T-cell (primary cell): ENCODE data around the gene C14orf119. TPM values are rescaled to one million over a fixed set of nuclear protein-coding genes. Genes with fewer than 3 reads are reported as not detected.

ENCODE experiments used
- ATAC-seq, 4 experiments: fragments of 200-7000 bp in 3 of 4; fragments of 150-1000 bp in 1 of 4; cut with Tn5 transposase; replicated peaks in 1 of 4; 1 replicate in 3 of 4; 2 replicates in 1 of 4; pipeline ENCODE4 v1.10.0; 2021; ENCODE audit warnings: moderate library complexity in 3 of 4, mild to moderate bottlenecking in 2 of 4, moderate number of reproducible peaks in 1 of 4
- CTCF ChIA-PET, 2 donors: fragments of 300-600 bp; sonication (Branson Sonifier 250); formaldehyde crosslinking; loops; one replicate each; lab custom pipeline; 2022; ENCODE audit warnings: antibody characterized with exemption in 2 of 2; lab: Charles Lee
- POLR2A ChIA-PET, 2 donors: fragments of 300-600 bp; sonication (Branson Sonifier 250); formaldehyde crosslinking; loops; one replicate each; lab custom pipeline; 2022; ENCODE audit warnings: antibody characterized with exemption in 2 of 2; lab: Charles Lee
- DNase-seq, 35 experiments: peaks; one replicate each; pipeline versions ENCODE4 v3.0.0 to v3.0.0-alpha.2; 2013 to 2023
- H3K27ac ChIP-seq: one replicate; pipeline ENCODE4 v1.5.1; 2013; ENCODE audit warnings: low read length
- H3K27me3 ChIP-seq, 2 experiments: replicated peaks in 1 of 2; 1 replicate in 1 of 2; 2 replicates in 1 of 2; pipeline versions ENCODE4 v1.6.1 to v1.7.0; 2013; ENCODE audit warnings: low read length in 1 of 2, mixed read lengths in 1 of 2; ENCODE audit not compliant: control insufficient read depth in 2 of 2, insufficient read depth in 2 of 2; ENCODE audit errors: extremely low read depth in 1 of 2
- H3K36me3 ChIP-seq, 2 donors: 1 replicate in 1 of 2; 2 replicates in 1 of 2; pipeline versions ENCODE4 v1.6.1 to v1.7.0; 2013; ENCODE audit warnings: low read length in 1 of 2; ENCODE audit not compliant: control insufficient read depth in 2 of 2, insufficient read depth in 1 of 2; ENCODE audit errors: extremely low read depth in 1 of 2
- H3K4me1 ChIP-seq, 2 experiments: 1 replicate in 1 of 2; 2 replicates in 1 of 2; pipeline versions ENCODE4 v1.6.1 to v1.7.0; 2013; ENCODE audit warnings: low read length in 2 of 2, mixed read lengths in 1 of 2; ENCODE audit not compliant: insufficient read depth in 2 of 2, control insufficient read depth in 1 of 2; ENCODE audit errors: extremely low read depth in 1 of 2
- H3K4me3 ChIP-seq, 2 donors: 1 replicate in 1 of 2; 2 replicates in 1 of 2; pipeline versions ENCODE4 v1.5.1 to v1.7.0; 2013; ENCODE audit warnings: mild to moderate bottlenecking in 2 of 2, low read length in 1 of 2, moderate library complexity in 1 of 2; ENCODE audit not compliant: control insufficient read depth in 1 of 2; ENCODE audit errors: extremely low read depth in 1 of 2
- H3K9me3 ChIP-seq: 2 replicates; pipeline ENCODE4 v1.7.0; 2013
- H3K27ac Mint-ChIP-seq, 2 donors: one replicate each; pipeline ENCODE4 v1.8.0; 2020 to 2021; ENCODE audit warnings: mild to moderate bottlenecking in 2 of 2, mixed read lengths in 2 of 2
- H3K27me3 Mint-ChIP-seq, 2 donors: one replicate each; pipeline ENCODE4 v1.8.0; 2021 to 2022; ENCODE audit warnings: mixed read lengths in 2 of 2
- H3K36me3 Mint-ChIP-seq: one replicate; pipeline ENCODE4 v1.8.0; 2021; ENCODE audit warnings: mixed read lengths
- H3K4me1 Mint-ChIP-seq, 3 donors: one replicate each; pipeline ENCODE4 v1.8.0; 2020 to 2022; ENCODE audit warnings: mixed read lengths in 3 of 3, mild to moderate bottlenecking in 1 of 3
- H3K4me3 Mint-ChIP-seq, 3 donors: one replicate each; pipeline ENCODE4 v1.8.0; 2020 to 2022; ENCODE audit warnings: mild to moderate bottlenecking in 3 of 3, mixed read lengths in 3 of 3, moderate library complexity in 3 of 3
- H3K9me3 Mint-ChIP-seq, 3 donors: one replicate each; pipeline ENCODE4 v1.8.0; 2020 to 2022; ENCODE audit warnings: mixed read lengths in 3 of 3
- WGBS: methylation state at CpG from one replicate; pipeline ENCODE4 v1.1.5; 2013; ENCODE audit warnings: missing lambda C conversion rate; ENCODE audit not compliant: insufficient coverage; 5-methylcytosine and 5-hydroxymethylcytosine counted together
- total RNA-seq, 35 experiments: library from RNA in 6 of 35; stranded (reverse) in 6 of 35; fragments of 120-200 nt in 1 of 35; gene quantifications; one replicate each; pipeline versions ENCODE4 v1.2.1 to v1.2.4 and lab custom pipeline; 2013 to 2026

Gene C14orf119
- total RNA-seq, 5 donors from 2014 or later (not counting 1 experiment from before 2014, with no cell fraction given), result 9.5 to 47.7 (median 43.6) TPM

GRCh38 chr14:23078692-23079116 is 16.6 kb upstream of the C14orf119 start:
- H3K27me3 Mint-ChIP-seq, result no peaks in the 10 kb centered on the region
- H3K9me3 Mint-ChIP-seq, result no peaks in the 10 kb centered on the region
- Histone ChIP-seq H3K27me3 (no peaks in the 10 kb centered on the region), H3K4me3 (no peak overlapping the region), H3K9me3 (no peaks in the 10 kb centered on the region), H3K36me3 (peaks cover 29 to 95% of the 10 kb centered on the region in 2 donors), H3K4me1 (no peaks in the 10 kb centered on the region), H3K27ac (no peak overlapping the region)
- DNase-seq, result no peak
- H3K4me1 Mint-ChIP-seq, result peaks cover 2 to 8% (median 6%) of the 10 kb centered on the region in 3 donors
- no peak overlapping the region for H3K4me3 Mint-ChIP-seq
- ChIA-PET POLR2A (no interaction called here), CTCF (interaction anchor here (1.1 to 4.6 kb wide), 3 partner anchors 8 to 16 kb away, joined by 3 to 34 read pairs (median 7); partner anchors contain the start of genes ACIN1 (in 1 of the 2) and C14orf119 (in 1 of the 2))
- no peak overlapping the region for H3K27ac Mint-ChIP-seq
- 83% methylated on average over 1 of the region's 2 CpGs for WGBS
- no peak for ATAC-seq
- H3K36me3 Mint-ChIP-seq, result peaks cover 55% of the 10 kb centered on the region

GRCh38 chr14:23079716-23080115 is 15.6 kb upstream of the C14orf119 start:
- H3K27ac Mint-ChIP-seq, result no peak overlapping the region

GRCh38 chr14:23080474-23080873 is 14.8 kb upstream of the C14orf119 start:
- no CpG with 5 or more reads among the region's 1 CpG for WGBS
- peak overlapping the region; percentile 1 to 65 for H3K27ac Mint-ChIP-seq
- Histone ChIP-seq H3K36me3 (peaks cover 23 to 92% of the 10 kb centered on the region in 2 donors), H3K9me3 (no peaks in the 10 kb centered on the region), H3K4me3 (no peak overlapping the region), H3K27me3 (no peaks in the 10 kb centered on the region), H3K27ac (no peak overlapping the region), H3K4me1 (no peaks in the 10 kb centered on the region)
- H3K4me3 Mint-ChIP-seq, result no peak overlapping the region
- DNase-seq, result no peak
- H3K36me3 Mint-ChIP-seq, result peaks cover 57% of the 10 kb centered on the region
- ATAC-seq, result no peak
- no peaks in the 10 kb centered on the region for H3K9me3 Mint-ChIP-seq
- H3K27me3 Mint-ChIP-seq, result no peaks in the 10 kb centered on the region
- ChIA-PET POLR2A (interaction anchor here in 1 of 2 donors (0.7 kb wide), 1 partner anchor 15 kb away, joined by 3 read pairs; the partner anchor contains the start of genes ACIN1 and C14orf119), CTCF (interaction anchor here (0.5 to 3.0 kb wide), 7 partner anchors 11 to 1256 kb away, joined by 3 to 11 read pairs (median 5); no protein-coding TSS in a partner anchor)
- peaks cover 6 to 16% (median 8%) of the 10 kb centered on the region in 3 donors for H3K4me1 Mint-ChIP-seq

More at GRCh38 chr14:23079716-23080115, 15.6 kb upstream of the C14orf119 start:
- H3K36me3 ChIP-seq, result peaks cover 25 to 93% of the 10 kb centered on the region in 2 donors
- ATAC-seq (no peak), DNase-seq (peak in 1 of 35 experiments; percentile 1)
- Mint-ChIP-seq H3K4me3 (no peak overlapping the region), H3K9me3 (no peaks in the 10 kb centered on the region), H3K36me3 (peaks cover 57% of the 10 kb centered on the region), H3K27me3 (no peaks in the 10 kb centered on the region), H3K4me1 (peaks cover 4 to 9% (median 6%) of the 10 kb centered on the region in 3 donors)
- CTCF ChIA-PET, result interaction anchor here in 1 of 2 donors (1.0 to 1.1 kb wide), 2 partner anchors 11 to 93 kb away, joined by 5 read pairs; no protein-coding TSS in a partner anchor
- no peaks in the 10 kb centered on the region for H3K27me3 ChIP-seq
- WGBS, result 100% methylated on average over 2 of the region's 2 CpGs
- no peak overlapping the region for H3K4me3 ChIP-seq
- H3K4me1 ChIP-seq, result no peaks in the 10 kb centered on the region
- POLR2A ChIA-PET, result no interaction called here
- no peak overlapping the region for H3K27ac ChIP-seq
- H3K9me3 ChIP-seq, result no peaks in the 10 kb centered on the region

GRCh38 chr14:23085458-23085857 is 9.8 kb upstream of the C14orf119 start:
- peaks cover 27 to 54% (median 36%) of the 10 kb centered on the region in 3 donors for H3K4me1 Mint-ChIP-seq
- no peak overlapping the region for H3K4me3 Mint-ChIP-seq
- H3K27ac Mint-ChIP-seq, result no peak overlapping the region
- H3K27ac ChIP-seq, result no peak overlapping the region
- H3K9me3 ChIP-seq, result no peaks in the 10 kb centered on the region
- ChIA-PET CTCF (interaction anchor here (0.5 to 1.8 kb wide), 4 partner anchors 8 to 99 kb away, joined by 3 to 7 read pairs (median 3); no protein-coding TSS in a partner anchor), POLR2A (no interaction called here)
- no peak for ATAC-seq
- peaks cover 51% of the 10 kb centered on the region for H3K36me3 Mint-ChIP-seq
- H3K36me3 ChIP-seq, result peaks cover 14 to 92% of the 10 kb centered on the region in 2 donors
- no peak overlapping the region for H3K4me3 ChIP-seq
- no peaks in the 10 kb centered on the region for H3K27me3 ChIP-seq
- no peaks in the 10 kb centered on the region for H3K27me3 Mint-ChIP-seq
- no peaks in the 10 kb centered on the region for H3K4me1 ChIP-seq
- no peaks in the 10 kb centered on the region for H3K9me3 Mint-ChIP-seq
- WGBS, result 79% methylated on average over 2 of the region's 3 CpGs
- DNase-seq, result no peak

GRCh38 chr14:23086565-23086964 is 8.7 kb upstream of the C14orf119 start:
- Histone ChIP-seq H3K27ac (no peak overlapping the region), H3K9me3 (no peaks in the 10 kb centered on the region), H3K4me3 (no peak overlapping the region), H3K36me3 (peaks cover 17 to 91% of the 10 kb centered on the region in 2 donors), H3K4me1 (peaks cover 0 to 3% of the 10 kb centered on the region in 2 experiments), H3K27me3 (no peaks in the 10 kb centered on the region)
- Mint-ChIP-seq H3K27ac (no peak overlapping the region), H3K4me3 (no peak overlapping the region), H3K27me3 (no peaks in the 10 kb centered on the region), H3K9me3 (no peaks in the 10 kb centered on the region), H3K4me1 (peaks cover 29 to 50% (median 41%) of the 10 kb centered on the region in 3 donors), H3K36me3 (peaks cover 43% of the 10 kb centered on the region)
- peak in 1 of 35 experiments; percentile 0 for DNase-seq
- WGBS, result no CpG with 5 or more reads among the region's 1 CpG
- POLR2A ChIA-PET, result no interaction called here
- CTCF ChIA-PET, result interaction anchor here (0.6 to 1.8 kb wide), 4 partner anchors 9 to 100 kb away, joined by 3 to 7 read pairs (median 3); no protein-coding TSS in a partner anchor
- ATAC-seq, result no peak

- 96% methylated on average over 5 of the region's 12 CpGs for WGBS
- no peaks in the 10 kb centered on the region for H3K27me3 Mint-ChIP-seq
- no peaks in the 10 kb centered on the region for H3K9me3 Mint-ChIP-seq
- peak in 1 of 35 experiments; percentile 2 for DNase-seq
- CTCF ChIA-PET, result interaction anchor here (1.1 to 2.3 kb wide), 3 partner anchors 12 to 66 kb away, joined by 3 to 8 read pairs (median 6); no protein-coding TSS in a partner anchor
- peaks cover 43% of the 10 kb centered on the region for H3K36me3 Mint-ChIP-seq
- H3K27ac ChIP-seq, result no peak overlapping the region
- H3K4me3 Mint-ChIP-seq, result no peak overlapping the region
- ATAC-seq, result no peak
- H3K4me1 ChIP-seq, result peaks cover 11 to 12% of the 10 kb centered on the region in 2 experiments
- no peak overlapping the region for H3K4me3 ChIP-seq
- H3K27me3 ChIP-seq, result no peaks in the 10 kb centered on the region
- H3K9me3 ChIP-seq, result no peaks in the 10 kb centered on the region
- POLR2A ChIA-PET, result interaction anchor here in 1 of 2 donors (0.5 to 0.6 kb wide), 2 partner anchors 10 to 72 kb away, joined by 4 to 7 read pairs; no protein-coding TSS in a partner anchor
- H3K4me1 Mint-ChIP-seq, result peaks cover 31 to 60% (median 57%) of the 10 kb centered on the region in 3 donors
- no peak overlapping the region for H3K27ac Mint-ChIP-seq
- H3K36me3 ChIP-seq, result peaks cover 3 to 83% of the 10 kb centered on the region in 2 donors
These were observed 5.6 kb upstream of the C14orf119 start for GRCh38 chr14:23089498-23090253.
